Smooth muscle cell (in vitro differentiated cells): ENCODE measurements around the gene ZNF674. TPM values are rescaled to one million over a fixed set of nuclear protein-coding genes. Genes with fewer than 3 reads are reported as not detected.
A peak's percentile ranks its signal among the peaks of the same experiment; 100 is the strongest.

Experiments used
- DNase-seq: peaks from one replicate; lab custom pipeline; 2025; ENCODE audit not compliant: unreplicated experiment; lab: John Stamatoyannopoulos, UW
- H2AFZ ChIP-seq: fragments of 200-600 bp; sonication (generic); 2 replicates; pipeline ENCODE4 v1.6.0; 2016; ENCODE audit warnings: antibody characterized with exemption, low read depth, mild to moderate bottlenecking
- H3F3A ChIP-seq: fragments of 200-600 bp; sonication (generic); 2 replicates; pipeline ENCODE4 v1.6.0; 2017; ENCODE audit warnings: antibody characterized with exemption, low read depth
- H3K27ac ChIP-seq: fragments of 200-600 bp; sonication (generic); 2 replicates; pipeline ENCODE4 v1.5.1; 2016; ENCODE audit warnings: low read depth, mild to moderate bottlenecking
- H3K27me3 ChIP-seq: fragments of 200-600 bp; sonication (generic); 2 replicates; pipeline ENCODE4 v1.6.1; 2016; ENCODE audit warnings: low read depth, mild to moderate bottlenecking
- H3K36me3 ChIP-seq: fragments of 200-600 bp; sonication (generic); 2 replicates; pipeline ENCODE4 v1.5.1; 2016; ENCODE audit warnings: low read depth
- H3K4me1 ChIP-seq: fragments of 200-600 bp; sonication (generic); 2 replicates; pipeline ENCODE4 v1.5.1; 2016; ENCODE audit warnings: low read depth
- H3K4me2 ChIP-seq: fragments of 200-600 bp; sonication (generic); 2 replicates; pipeline ENCODE4 v1.6.0; 2016; ENCODE audit warnings: mild to moderate bottlenecking
- H3K4me3 ChIP-seq: fragments of 200-600 bp; sonication (generic); 2 replicates; pipeline ENCODE4 v1.5.1; 2016; ENCODE audit warnings: mild to moderate bottlenecking
- H3K79me2 ChIP-seq: fragments of 200-600 bp; sonication (generic); 2 replicates; pipeline ENCODE4 v1.6.0; 2016; ENCODE audit warnings: low read depth, mild to moderate bottlenecking
- H3K9ac ChIP-seq: fragments of 200-600 bp; sonication (generic); 2 replicates; pipeline ENCODE4 v1.6.0; 2016; ENCODE audit warnings: low read depth
- H3K9me3 ChIP-seq: fragments of 200-600 bp; sonication (generic); replicated peaks from 2 replicates; pipeline ENCODE4 v1.5.1; 2016; ENCODE audit warnings: low read depth
- H4K20me1 ChIP-seq: fragments of 200-600 bp; sonication (generic); 2 replicates; pipeline ENCODE4 v1.6.0; 2016; ENCODE audit warnings: low read depth
- WGBS: methylation state at CpG from one replicate; pipeline ENCODE4 v1.1.7; 2016; ENCODE audit warnings: low lambda C conversion rate; 5-methylcytosine and 5-hydroxymethylcytosine counted together
- polyA plus RNA-seq: library from polyadenylated mRNA; unstranded; fragments of >200 nt; fragmentation: Nextera tagmentation; extraction: Ambion mirVana; gene quantifications from 2 replicates; pipeline ENCODE4 v1.2.1, GENCODE V29; 2016
- total RNA-seq: library from RNA; depleted of rRNA; stranded (reverse); fragments of >200 nt; gene quantifications from 2 replicates; pipeline ENCODE4 v1.2.3, GENCODE V29; 2014
- TF ChIP-seq, protein P1 (sequence below): fragments of 200-600 bp; sonication (generic); IDR thresholded peaks from 2 replicates; pipeline ENCODE4 v1.5.1; 2017; ENCODE audit warnings: borderline replicate concordance, mild to moderate bottlenecking, antibody characterized with exemption; ENCODE audit not compliant: insufficient read depth, poor library complexity, severe bottlenecking

Gene ZNF674
- total and polyA plus RNA-seq, 2 experiments from 2014 or later, result 1.7 to 4.0 TPM

DNA sequence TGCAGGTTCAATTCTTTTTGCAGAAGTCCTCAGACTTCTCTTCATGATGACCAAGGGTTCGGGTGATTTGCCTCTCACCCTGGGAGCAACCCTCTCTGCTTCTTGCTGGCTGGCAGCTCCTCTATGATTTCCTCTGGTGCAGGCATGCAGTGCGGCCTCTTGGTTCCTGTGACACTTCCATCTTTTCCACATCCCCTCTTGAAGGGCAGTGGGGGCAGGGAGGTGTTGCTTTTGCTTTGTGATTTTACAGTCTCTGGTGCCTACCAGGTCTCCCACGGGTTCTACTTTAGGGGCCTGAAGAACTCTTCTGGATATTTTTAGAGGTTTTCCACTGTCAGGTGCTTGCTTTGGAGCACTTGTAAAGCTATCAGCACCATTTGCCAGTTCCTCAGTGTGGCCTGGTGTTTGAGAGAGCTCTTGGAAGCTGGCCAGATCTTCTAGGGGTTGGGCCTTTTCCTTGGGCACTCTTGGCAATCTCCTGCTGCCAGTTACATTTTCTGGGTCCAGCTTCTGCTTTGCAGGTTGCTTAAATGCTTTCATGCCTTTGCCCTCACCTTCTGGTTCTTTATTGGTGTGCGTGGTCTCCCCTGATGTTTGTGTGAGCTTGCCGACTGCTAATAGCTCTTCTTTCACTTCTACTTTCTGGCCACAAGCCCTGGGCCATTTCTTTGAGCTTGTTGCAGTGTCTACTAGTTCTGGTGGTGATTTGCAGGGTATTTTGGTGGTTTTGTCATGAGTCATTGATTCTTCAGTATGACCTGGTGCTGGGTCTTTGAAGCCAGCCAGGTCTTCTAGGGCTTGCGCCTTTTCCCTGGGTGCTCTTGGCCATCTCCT, 16.8 kb upstream of the ZNF674 start:
- TF ChIP-seq, protein P1, sequence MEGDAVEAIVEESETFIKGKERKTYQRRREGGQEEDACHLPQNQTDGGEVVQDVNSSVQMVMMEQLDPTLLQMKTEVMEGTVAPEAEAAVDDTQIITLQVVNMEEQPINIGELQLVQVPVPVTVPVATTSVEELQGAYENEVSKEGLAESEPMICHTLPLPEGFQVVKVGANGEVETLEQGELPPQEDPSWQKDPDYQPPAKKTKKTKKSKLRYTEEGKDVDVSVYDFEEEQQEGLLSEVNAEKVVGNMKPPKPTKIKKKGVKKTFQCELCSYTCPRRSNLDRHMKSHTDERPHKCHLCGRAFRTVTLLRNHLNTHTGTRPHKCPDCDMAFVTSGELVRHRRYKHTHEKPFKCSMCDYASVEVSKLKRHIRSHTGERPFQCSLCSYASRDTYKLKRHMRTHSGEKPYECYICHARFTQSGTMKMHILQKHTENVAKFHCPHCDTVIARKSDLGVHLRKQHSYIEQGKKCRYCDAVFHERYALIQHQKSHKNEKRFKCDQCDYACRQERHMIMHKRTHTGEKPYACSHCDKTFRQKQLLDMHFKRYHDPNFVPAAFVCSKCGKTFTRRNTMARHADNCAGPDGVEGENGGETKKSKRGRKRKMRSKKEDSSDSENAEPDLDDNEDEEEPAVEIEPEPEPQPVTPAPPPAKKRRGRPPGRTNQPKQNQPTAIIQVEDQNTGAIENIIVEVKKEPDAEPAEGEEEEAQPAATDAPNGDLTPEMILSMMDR, result no peak
- whole genome bisulfite sequencing, result 79% methylated on average over 6 of the region's 6 CpGs
- H4K20me1 ChIP-seq, result no peaks in the 10 kb centered on the region
- H3K27me3 ChIP-seq, result no peaks in the 10 kb centered on the region
- H3K9ac ChIP-seq, result no peak overlapping the region
- H3K4me2 ChIP-seq, result no peak overlapping the region
- H3K27ac ChIP-seq, result no peak overlapping the region
- DNase-seq, result no peak
- H3K9me3 ChIP-seq, result no peaks in the 10 kb centered on the region
- no peak overlapping the region for H2AFZ ChIP-seq
- H3F3A ChIP-seq, result no peaks in the 10 kb centered on the region
- H3K36me3 ChIP-seq, result no peaks in the 10 kb centered on the region
- no peaks in the 10 kb centered on the region for H3K4me1 ChIP-seq
- H3K4me3 ChIP-seq, result no peak overlapping the region
- H3K79me2 ChIP-seq, result no peaks in the 10 kb centered on the region

DNA sequence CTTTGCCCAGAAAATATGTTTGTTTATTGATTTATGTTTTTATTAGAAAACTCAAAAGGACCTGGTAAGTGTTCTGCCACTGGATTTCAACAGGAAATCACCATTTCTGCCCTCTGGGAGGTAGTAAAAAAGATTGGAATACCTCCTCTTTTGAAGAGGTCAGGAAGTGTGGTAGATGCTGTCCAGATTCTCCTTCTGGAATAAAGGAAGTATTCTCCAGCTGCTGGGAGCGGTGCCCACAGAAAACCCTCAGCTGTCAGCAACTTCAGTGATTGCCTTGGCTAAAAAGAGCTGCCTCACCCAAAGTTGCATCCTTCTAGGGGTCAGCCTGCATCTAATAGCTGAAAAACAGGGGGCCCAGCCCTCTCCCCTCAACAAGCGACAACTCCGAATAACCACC, 13.8 kb upstream of the ZNF674 start:
- Histone ChIP-seq H3K4me2 (no peak overlapping the region), H2AFZ (no peak overlapping the region), H3K27me3 (no peaks in the 10 kb centered on the region), H3K4me3 (no peak overlapping the region), H3K27ac (no peak overlapping the region), H3K4me1 (no peaks in the 10 kb centered on the region), H3K36me3 (no peaks in the 10 kb centered on the region), H3K9ac (no peak overlapping the region), H3F3A (no peaks in the 10 kb centered on the region), H4K20me1 (no peaks in the 10 kb centered on the region), H3K79me2 (no peaks in the 10 kb centered on the region), H3K9me3 (no peaks in the 10 kb centered on the region)
- no peak for DNase-seq
- TF ChIP-seq, protein P1, result no peak
- 75% methylated on average over 3 of the region's 3 CpGs for WGBS

DNA sequence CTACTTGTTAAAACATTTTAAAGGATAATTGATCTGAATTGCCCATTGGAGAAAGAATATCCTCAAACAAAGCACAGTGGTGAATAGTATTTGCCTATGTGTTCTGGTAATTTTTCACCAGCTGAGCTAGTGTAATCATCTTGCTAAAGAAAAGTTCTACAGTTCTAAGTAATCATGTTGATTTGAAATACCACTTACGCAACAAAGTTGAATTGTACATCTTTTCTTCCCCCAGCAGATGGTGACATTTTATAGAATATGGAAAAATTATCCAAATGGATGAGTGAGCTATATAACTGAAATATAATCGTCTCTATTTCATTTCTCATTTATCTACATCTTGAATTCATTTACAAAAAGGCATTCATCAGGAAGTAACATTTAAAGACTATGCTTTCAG, 9.7 kb upstream of the ZNF674 start:
- Histone ChIP-seq H3K4me2 (no peak overlapping the region), H3K9me3 (no peaks in the 10 kb centered on the region), H3K4me3 (no peak overlapping the region), H4K20me1 (no peaks in the 10 kb centered on the region), H3K36me3 (no peaks in the 10 kb centered on the region), H2AFZ (no peak overlapping the region), H3K4me1 (no peaks in the 10 kb centered on the region), H3K27me3 (no peaks in the 10 kb centered on the region), H3K9ac (no peak overlapping the region), H3K27ac (no peak overlapping the region), H3F3A (no peaks in the 10 kb centered on the region), H3K79me2 (peaks cover 2% of the 10 kb centered on the region)
- TF ChIP-seq, protein P1, result peak; percentile 33
- WGBS, result 71% methylated on average over 2 of the region's 2 CpGs
- DNase-seq, result no peak

DNA sequence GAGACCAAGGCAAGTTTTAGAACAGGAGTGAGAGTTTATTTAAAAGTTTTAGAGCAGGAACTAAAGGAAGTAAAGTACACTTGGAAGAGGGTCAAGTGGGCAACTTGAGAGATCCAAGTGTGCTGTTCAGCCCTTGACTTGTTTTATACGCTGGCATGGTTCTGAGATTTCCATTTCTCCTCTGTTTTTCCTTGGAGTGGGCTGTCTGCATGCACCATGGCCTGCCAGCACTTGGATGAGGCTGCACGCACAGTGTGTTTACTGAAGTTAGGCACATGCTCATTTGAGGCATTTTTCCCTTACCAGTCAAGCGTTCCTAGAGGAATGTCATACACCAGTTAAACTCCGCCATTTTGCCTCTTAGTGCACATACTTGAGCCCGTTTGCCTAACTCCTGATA, 8.7 kb upstream of the ZNF674 start:
- H3K9me3 ChIP-seq, result no peaks in the 10 kb centered on the region
- no peaks in the 10 kb centered on the region for H3K27me3 ChIP-seq
- H3K79me2 ChIP-seq, result peaks cover 11% of the 10 kb centered on the region
- 88% methylated on average over 5 of the region's 5 CpGs for WGBS
- no peaks in the 10 kb centered on the region for H3K4me1 ChIP-seq
- TF ChIP-seq, protein P1, result no peak
- H3K4me3 ChIP-seq, result no peak overlapping the region
- no peaks in the 10 kb centered on the region for H3F3A ChIP-seq
- no peak overlapping the region for H3K27ac ChIP-seq
- no peak overlapping the region for H3K4me2 ChIP-seq
- H2AFZ ChIP-seq, result no peak overlapping the region
- H3K36me3 ChIP-seq, result no peaks in the 10 kb centered on the region
- H4K20me1 ChIP-seq, result no peaks in the 10 kb centered on the region
- no peak for DNase-seq
- no peak overlapping the region for H3K9ac ChIP-seq
